SJCRH30 (cell line): Measurements from ENCODE around the gene ARHGEF7. TPM values are rescaled to one million over a fixed set of nuclear protein-coding genes. Genes with fewer than 3 reads are reported as not detected.
A peak's percentile ranks its signal among the peaks of the same experiment; 100 is the strongest.

Experiments
- DNase-seq, 2 experiments: peaks; one replicate each; pipeline ENCODE4 v3.0.0-alpha.2; 2015 to 2020
- H3K27ac ChIP-seq: fragments of 250-450 bp; sonication (Bioruptor Pico); 2 replicates; pipeline ENCODE4 v1.5.1; 2020; ENCODE audit warnings: mild to moderate bottlenecking, moderate library complexity
- H3K27me3 ChIP-seq: fragments of 250-450 bp; sonication (Bioruptor Pico); 2 replicates; pipeline ENCODE4 v1.5.1; 2020; ENCODE audit warnings: mild to moderate bottlenecking, moderate library complexity
- H3K36me3 ChIP-seq: fragments of 250-450 bp; sonication (Bioruptor Pico); 2 replicates; pipeline ENCODE4 v1.5.1; 2020; ENCODE audit warnings: mild to moderate bottlenecking, moderate library complexity
- H3K4me1 ChIP-seq: fragments of 250-450 bp; sonication (Bioruptor Pico); 2 replicates; pipeline ENCODE4 v1.5.1; 2020; ENCODE audit warnings: mild to moderate bottlenecking, moderate library complexity
- H3K4me3 ChIP-seq: fragments of 250-450 bp; sonication (Bioruptor Pico); 2 replicates; pipeline ENCODE4 v1.5.1; 2020; ENCODE audit warnings: mild to moderate bottlenecking, moderate library complexity
- H3K9me3 ChIP-seq: fragments of 250-450 bp; sonication (Bioruptor Pico); replicated peaks from 2 replicates; pipeline ENCODE4 v1.5.1; 2020; ENCODE audit warnings: mild to moderate bottlenecking, moderate library complexity
- total RNA-seq: library from RNA; depleted of rRNA; stranded (reverse); fragments of >200 nt; shearing (Covaris generic); gene quantifications from 2 replicates; pipeline ENCODE4 v1.2.3, GENCODE V29; 2014

Gene ARHGEF7
- total RNA-seq, 1 experiment from 2014 or later, result 34.6 TPM

- no peaks in the 10 kb centered on the region for H3K9me3 ChIP-seq
- no peaks in the 10 kb centered on the region for H3K27me3 ChIP-seq
- H3K27ac ChIP-seq, result peak overlapping the region; percentile 74
- no peak overlapping the region for H3K4me3 ChIP-seq
- H3K4me1 ChIP-seq, result peaks cover 20% of the 10 kb centered on the region
- peak in 1 of 2 experiments; percentile 5 for DNase-seq
- H3K36me3 ChIP-seq, result no peaks in the 10 kb centered on the region
Measured at GRCh38 chr13:111287201-111287600, 172.1 kb downstream of the ARHGEF7 start.

- Histone ChIP-seq H3K4me1 (peaks cover 20% of the 10 kb centered on the region), H3K36me3 (no peaks in the 10 kb centered on the region), H3K4me3 (no peak overlapping the region), H3K27ac (peak overlapping the region; percentile 74), H3K9me3 (no peaks in the 10 kb centered on the region), H3K27me3 (no peaks in the 10 kb centered on the region)
- DNase-seq, result peak; percentile 83 to 92
Measured at GRCh38 chr13:111288276-111288675, 173.2 kb downstream of the ARHGEF7 start.

DNA sequence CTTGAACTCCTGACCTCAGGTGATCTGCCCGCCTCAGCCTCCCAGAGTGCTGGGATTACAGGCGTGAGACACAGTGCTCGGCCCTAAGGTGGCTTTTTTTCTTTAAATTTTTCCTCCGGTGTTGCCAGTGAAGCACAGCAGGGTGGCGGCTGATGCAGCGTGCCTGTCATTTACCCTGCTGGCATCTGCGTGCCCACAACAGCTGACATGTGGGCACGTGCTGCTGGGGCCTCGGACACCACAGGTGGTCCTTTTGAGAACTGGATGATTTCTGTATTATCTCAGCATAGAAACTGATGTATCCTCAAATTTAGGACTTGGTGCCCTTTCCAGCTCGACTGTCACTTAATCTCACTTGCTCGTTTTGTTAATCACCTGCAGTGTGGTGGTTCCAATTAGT lies 174.1 kb downstream of the ARHGEF7 start:
- H3K27me3 ChIP-seq, result no peaks in the 10 kb centered on the region
- no peak overlapping the region for H3K4me3 ChIP-seq
- H3K27ac ChIP-seq, result no peak overlapping the region
- no peaks in the 10 kb centered on the region for H3K9me3 ChIP-seq
- peak in 1 of 2 experiments; percentile 17 for DNase-seq
- no peaks in the 10 kb centered on the region for H3K36me3 ChIP-seq
- H3K4me1 ChIP-seq, result peaks cover 20% of the 10 kb centered on the region

DNA sequence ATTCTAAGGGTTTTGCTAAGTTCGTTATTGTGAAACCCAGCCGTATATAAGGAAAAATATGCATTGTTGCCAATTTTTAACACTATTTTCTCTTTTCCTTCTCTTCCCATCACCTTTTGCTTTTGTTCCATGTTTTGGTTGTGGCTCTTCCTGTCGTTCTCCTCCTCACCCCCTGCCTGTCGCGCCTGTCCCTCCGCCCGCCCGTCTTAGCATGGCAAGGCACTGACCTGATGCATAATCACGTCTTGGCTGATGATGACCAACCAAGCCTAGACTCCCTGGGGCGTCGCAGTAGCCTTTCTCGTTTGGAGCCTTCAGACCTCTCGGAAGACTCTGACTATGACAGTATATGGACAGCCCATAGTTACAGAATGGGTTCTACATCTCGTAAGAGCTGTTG lies 176.8 kb downstream of the ARHGEF7 start:
- Histone ChIP-seq H3K4me1 (peaks cover 20% of the 10 kb centered on the region), H3K4me3 (no peak overlapping the region), H3K9me3 (no peaks in the 10 kb centered on the region), H3K27ac (no peak overlapping the region), H3K36me3 (peaks cover 5% of the 10 kb centered on the region; the same call in 1 of the 2 replicates), H3K27me3 (no peaks in the 10 kb centered on the region)
- DNase-seq, result no peak

DNA sequence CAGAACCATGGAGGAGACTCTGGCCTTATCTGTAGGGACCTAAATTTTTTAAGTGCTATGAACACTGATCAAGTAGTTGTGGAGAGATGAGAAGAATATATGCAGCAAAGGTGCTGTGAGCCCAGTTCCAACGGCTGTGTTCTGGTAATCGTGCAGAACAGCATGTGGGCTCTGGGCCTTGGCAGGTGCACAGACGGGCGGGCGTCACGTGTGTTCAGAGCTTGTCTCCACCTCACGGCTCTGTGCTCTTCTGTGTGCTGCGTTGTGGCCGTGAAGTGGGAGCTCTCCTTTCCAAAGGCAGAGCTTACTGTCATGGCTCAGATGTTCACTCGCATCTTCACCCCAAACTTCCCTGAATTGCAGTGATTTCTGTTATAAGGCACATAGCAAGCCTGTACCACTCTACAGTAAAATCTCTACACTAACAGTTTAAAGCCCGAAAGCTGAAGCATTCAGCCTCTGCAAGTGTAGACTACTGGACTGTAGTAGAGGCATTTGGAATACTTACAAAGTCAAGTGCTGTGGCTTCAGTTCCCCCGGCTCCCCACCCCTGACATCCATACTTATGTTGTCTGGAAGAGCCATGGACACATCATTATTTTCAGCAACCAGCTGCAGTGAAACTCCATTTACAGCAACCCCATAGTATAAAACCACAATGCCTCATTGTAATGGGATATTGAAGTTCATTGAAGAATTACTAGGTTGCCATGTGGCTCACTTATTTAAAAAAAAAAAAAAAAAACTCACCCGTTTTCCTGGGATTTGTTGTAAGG lies 177.8 kb downstream of the ARHGEF7 start:
- H3K36me3 ChIP-seq, result peaks cover 5% of the 10 kb centered on the region; the same call in 1 of the 2 replicates
- H3K4me3 ChIP-seq, result no peak overlapping the region
- no peak for DNase-seq
- no peaks in the 10 kb centered on the region for H3K27me3 ChIP-seq
- no peaks in the 10 kb centered on the region for H3K9me3 ChIP-seq
- peaks cover 12% of the 10 kb centered on the region for H3K4me1 ChIP-seq
- H3K27ac ChIP-seq, result no peak overlapping the region

DNA sequence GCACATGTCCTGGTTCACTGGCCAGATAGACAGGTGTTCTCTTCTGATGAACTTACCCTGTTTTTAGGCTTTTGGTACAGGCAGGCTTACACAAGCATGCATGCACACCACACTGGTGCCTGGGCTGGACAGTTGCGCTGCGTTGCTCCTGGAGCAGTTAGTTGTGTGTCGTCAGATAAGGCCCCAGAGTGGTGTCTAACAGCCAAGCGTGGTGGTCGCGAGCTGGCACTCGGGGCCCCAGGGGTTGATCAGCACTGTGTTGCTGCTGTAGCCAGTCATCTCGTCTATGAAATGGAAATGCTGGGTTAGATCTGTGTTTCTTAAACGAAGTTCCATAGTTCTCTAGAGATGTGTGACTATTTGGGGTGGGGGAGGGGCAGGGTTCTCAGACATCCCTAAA lies 180.8 kb downstream of the ARHGEF7 start:
- DNase-seq, result no peak
- Histone ChIP-seq H3K27ac (no peak overlapping the region), H3K9me3 (no peaks in the 10 kb centered on the region), H3K4me3 (no peak overlapping the region), H3K36me3 (peaks cover 5% of the 10 kb centered on the region; the same call in 1 of the 2 replicates), H3K4me1 (no peaks in the 10 kb centered on the region), H3K27me3 (no peaks in the 10 kb centered on the region)

GRCh38 chr13:111296417-111296816 lies 181.3 kb downstream of the ARHGEF7 start:
- no peak overlapping the region for H3K4me3 ChIP-seq
- H3K27ac ChIP-seq, result no peak overlapping the region
- H3K4me1 ChIP-seq, result no peaks in the 10 kb centered on the region
- no peak for DNase-seq
- H3K9me3 ChIP-seq, result no peaks in the 10 kb centered on the region
- peaks cover 7% of the 10 kb centered on the region for H3K36me3 ChIP-seq
- H3K27me3 ChIP-seq, result no peaks in the 10 kb centered on the region

DNA sequence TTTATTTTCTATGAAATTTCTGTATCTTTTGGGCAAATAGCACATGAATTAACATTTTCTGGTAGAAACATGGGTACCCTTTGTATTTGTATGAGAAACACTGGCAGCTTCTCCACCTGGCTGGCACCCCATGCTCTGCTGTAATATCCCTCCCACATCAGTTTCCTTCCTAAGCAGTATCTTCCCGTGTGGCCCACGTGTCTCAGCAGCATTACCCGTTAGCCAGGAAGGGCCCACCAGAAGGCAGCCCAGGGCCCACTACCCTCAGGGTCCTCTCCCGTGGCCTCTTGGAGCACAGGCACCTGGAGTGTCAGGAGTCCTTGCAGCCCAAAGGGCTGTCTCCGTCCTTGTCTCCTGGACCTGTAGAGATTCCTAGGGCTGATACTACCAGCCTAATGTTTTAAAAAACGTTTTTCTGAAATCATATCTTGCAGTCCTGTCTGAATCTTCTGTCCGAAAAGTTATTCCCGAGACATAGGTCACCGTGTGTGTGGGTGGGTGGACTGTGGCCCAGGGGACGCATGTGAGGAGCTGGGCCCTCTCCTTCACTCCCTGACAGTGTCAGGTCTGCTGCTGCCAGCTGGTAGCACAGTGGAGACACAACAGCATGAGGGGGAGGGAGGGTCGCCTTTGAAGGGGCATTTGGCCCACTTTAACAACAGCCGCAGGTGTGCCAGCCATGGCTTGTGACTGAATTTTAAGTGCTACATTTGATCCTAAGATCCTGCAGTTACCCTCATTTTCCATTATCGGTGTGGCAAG lies 183.3 kb downstream of the ARHGEF7 start:
- Histone ChIP-seq H3K27me3 (no peaks in the 10 kb centered on the region), H3K36me3 (peaks cover 9% of the 10 kb centered on the region), H3K4me3 (no peak overlapping the region), H3K4me1 (no peaks in the 10 kb centered on the region), H3K9me3 (no peaks in the 10 kb centered on the region), H3K27ac (no peak overlapping the region)
- DNase-seq, result no peak

DNA sequence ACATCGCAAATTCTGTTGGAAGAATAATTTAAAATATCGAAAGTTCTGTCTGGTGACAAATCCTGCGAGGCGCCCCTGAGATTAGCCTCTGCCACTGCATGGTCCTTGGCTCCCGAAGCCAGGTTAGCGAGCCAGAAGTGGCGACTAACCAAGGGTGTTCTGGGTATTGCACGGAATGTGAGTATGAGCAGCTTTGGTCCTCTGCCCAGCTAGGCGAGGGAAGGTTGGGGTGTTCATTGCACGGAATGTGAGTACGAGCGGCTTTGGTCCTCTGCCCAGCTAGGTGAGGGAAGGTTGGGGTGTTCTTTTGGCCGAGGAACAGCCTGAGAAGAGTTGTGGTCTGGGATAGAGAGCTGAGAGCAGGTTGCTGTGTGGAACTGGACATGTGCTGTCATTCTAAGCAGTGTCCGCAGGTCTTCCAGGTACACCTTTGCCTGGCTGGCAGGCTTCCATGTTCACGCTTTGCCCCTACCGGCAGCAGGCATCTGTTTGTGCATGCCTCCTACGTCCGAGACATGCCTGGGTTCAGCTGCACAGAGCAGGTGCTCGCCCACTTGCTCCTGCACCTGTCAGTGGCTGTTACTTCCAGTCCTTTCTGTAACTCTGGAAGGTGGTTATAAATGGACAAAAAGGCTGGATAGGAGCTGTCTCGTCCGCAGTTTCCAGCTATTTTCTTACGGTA lies 187.1 kb downstream of the ARHGEF7 start:
- Histone ChIP-seq H3K9me3 (no peaks in the 10 kb centered on the region), H3K4me3 (no peak overlapping the region), H3K27me3 (no peaks in the 10 kb centered on the region), H3K4me1 (no peaks in the 10 kb centered on the region), H3K27ac (no peak overlapping the region), H3K36me3 (peaks cover 13% of the 10 kb centered on the region)
- DNase-seq, result no peak

- peaks cover 13% of the 10 kb centered on the region; the same call in 1 of the 2 replicates for H3K36me3 ChIP-seq
- no peaks in the 10 kb centered on the region for H3K27me3 ChIP-seq
- H3K4me3 ChIP-seq, result no peak overlapping the region
- H3K9me3 ChIP-seq, result no peaks in the 10 kb centered on the region
- DNase-seq, result no peak
- no peak overlapping the region for H3K27ac ChIP-seq
- no peaks in the 10 kb centered on the region for H3K4me1 ChIP-seq
Measured at GRCh38 chr13:111303559-111303958, 188.4 kb downstream of the ARHGEF7 start.

DNA sequence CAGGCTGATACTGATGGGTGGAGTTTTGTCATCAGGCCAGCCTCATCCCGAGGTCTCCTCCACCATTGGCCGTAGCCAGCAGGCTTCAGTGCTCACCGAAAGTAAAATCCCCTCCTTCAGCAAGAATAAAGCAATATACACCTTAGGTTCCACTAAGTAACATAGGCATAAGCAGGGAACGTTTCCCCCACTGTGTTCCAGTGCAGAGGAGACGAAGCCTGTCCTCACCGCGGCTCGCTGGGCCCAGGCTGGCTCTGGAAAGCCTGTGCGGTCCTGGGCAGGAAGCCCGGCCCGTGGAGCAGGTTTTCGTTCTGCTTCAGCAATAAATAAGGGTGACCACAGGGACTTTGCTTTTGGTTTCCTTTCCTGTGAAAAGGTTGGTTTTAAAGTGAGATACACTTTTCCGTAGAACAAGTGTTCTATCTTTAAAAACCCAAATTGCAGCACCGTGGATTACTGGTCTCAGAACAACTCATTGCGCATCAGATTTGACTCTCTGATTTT lies 189.0 kb downstream of the ARHGEF7 start:
- Histone ChIP-seq H3K27me3 (no peaks in the 10 kb centered on the region), H3K4me3 (no peak overlapping the region), H3K4me1 (no peaks in the 10 kb centered on the region), H3K27ac (no peak overlapping the region), H3K9me3 (no peaks in the 10 kb centered on the region), H3K36me3 (peaks cover 13% of the 10 kb centered on the region; the same call in 1 of the 2 replicates)
- DNase-seq, result no peak

- no peaks in the 10 kb centered on the region for H3K4me1 ChIP-seq
- H3K36me3 ChIP-seq, result peaks cover 13% of the 10 kb centered on the region; the same call in 1 of the 2 replicates
- no peak overlapping the region for H3K27ac ChIP-seq
- no peak overlapping the region for H3K4me3 ChIP-seq
- no peak for DNase-seq
- H3K27me3 ChIP-seq, result no peaks in the 10 kb centered on the region
- H3K9me3 ChIP-seq, result no peaks in the 10 kb centered on the region
Measured at GRCh38 chr13:111304603-111305289, 189.6 kb downstream of the ARHGEF7 start.

GRCh38 chr13:111312944-111313590 lies 198.0 kb downstream of the ARHGEF7 start:
- DNase-seq, result no peak
- no peaks in the 10 kb centered on the region for H3K9me3 ChIP-seq

More at GRCh38 chr13:111312944-111313590, 198.0 kb downstream of the ARHGEF7 start:
- peaks cover 13% of the 10 kb centered on the region; the same call in 1 of the 2 replicates for H3K4me1 ChIP-seq
- no peak overlapping the region for H3K27ac ChIP-seq
- no peak overlapping the region for H3K4me3 ChIP-seq
- no peaks in the 10 kb centered on the region for H3K27me3 ChIP-seq
- H3K36me3 ChIP-seq, result peaks cover 3% of the 10 kb centered on the region; the same call in 1 of the 2 replicates
